H9 (cell line): ENCODE data around the gene VSTM2L. TPM values are rescaled to one million over a fixed set of nuclear protein-coding genes. Genes with fewer than 3 reads are reported as not detected.

Experiments used
- DNase-seq: peaks from one replicate; pipeline ENCODE4 v3.0.0-alpha.2; 2017
- H2AFZ ChIP-seq: one replicate; pipeline ENCODE4 v1.6.1; 2013; ENCODE audit warnings: mild to moderate bottlenecking, low read length, control low read depth, moderate library complexity
- H2AK5ac ChIP-seq: 2 replicates; pipeline ENCODE4 v1.6.1; 2013; ENCODE audit warnings: low read length, control low read depth, mixed read lengths; ENCODE audit not compliant: insufficient read length
- H2BK120ac ChIP-seq: one replicate; pipeline ENCODE4 v1.6.1; 2013; ENCODE audit warnings: low read depth, mild to moderate bottlenecking, low read length, control low read depth, inconsistent platforms; ENCODE audit not compliant: poor library complexity, severe bottlenecking
- H2BK12ac ChIP-seq: 2 replicates; pipeline ENCODE4 v1.6.1; 2013; ENCODE audit warnings: low read length, control low read depth, mixed read lengths, low read depth; ENCODE audit not compliant: insufficient read length
- H2BK15ac ChIP-seq: 2 replicates; pipeline ENCODE4 v1.6.1; 2013; ENCODE audit warnings: low read depth, low read length, control low read depth
- H2BK20ac ChIP-seq: one replicate; pipeline ENCODE4 v1.6.1; 2013; ENCODE audit warnings: low read depth, mild to moderate bottlenecking, low read length, control low read depth, inconsistent platforms; ENCODE audit not compliant: poor library complexity, severe bottlenecking
- H2BK5ac ChIP-seq: 2 replicates; pipeline ENCODE4 v1.6.1; 2013; ENCODE audit warnings: low read length, control low read depth, mixed read lengths; ENCODE audit not compliant: insufficient read length
- H3K14ac ChIP-seq: 2 replicates; pipeline ENCODE4 v1.6.1; 2013; ENCODE audit warnings: low read length, control low read depth; ENCODE audit not compliant: insufficient read depth
- H3K18ac ChIP-seq: 2 replicates; pipeline ENCODE4 v1.6.1; 2013; ENCODE audit warnings: low read depth, mild to moderate bottlenecking, mixed read lengths, low read length, control low read depth; ENCODE audit not compliant: insufficient read length
- H3K23ac ChIP-seq: 2 replicates; pipeline ENCODE4 v1.6.1; 2013; ENCODE audit warnings: low read length, control low read depth, mixed read lengths, low read depth; ENCODE audit not compliant: insufficient read length
- H3K23me2 ChIP-seq: 2 replicates; pipeline ENCODE4 v1.6.1; 2013; ENCODE audit warnings: low read depth, mild to moderate bottlenecking, mixed read lengths, low read length, control low read depth; ENCODE audit not compliant: insufficient read length, poor library complexity, severe bottlenecking
- H3K27ac ChIP-seq: 2 replicates; pipeline ENCODE4 v1.5.1; 2013; ENCODE audit warnings: low read length, control low read depth, mixed read lengths, low read depth; ENCODE audit not compliant: insufficient read length
- H3K27me3 ChIP-seq: 2 replicates; pipeline ENCODE4 v1.6.1; 2013; ENCODE audit warnings: low read length, control low read depth, inconsistent platforms; ENCODE audit not compliant: insufficient read depth
- H3K4ac ChIP-seq: 2 replicates; pipeline ENCODE4 v1.6.1; 2013; ENCODE audit warnings: low read depth, mild to moderate bottlenecking, control low read depth, inconsistent platforms, low read length, moderate library complexity
- H3K4me1 ChIP-seq: 2 replicates; pipeline ENCODE4 v1.6.1; 2013; ENCODE audit warnings: low read length, control low read depth, inconsistent platforms; ENCODE audit not compliant: insufficient read depth
- H3K4me2 ChIP-seq: 2 replicates; pipeline ENCODE4 v1.6.1; 2013; ENCODE audit warnings: low read length, control low read depth, mixed read lengths; ENCODE audit not compliant: insufficient read length, insufficient read depth
- H3K56ac ChIP-seq: 2 replicates; pipeline ENCODE4 v1.6.1; 2013; ENCODE audit warnings: low read depth, mild to moderate bottlenecking, mixed read lengths, low read length, control low read depth; ENCODE audit not compliant: insufficient read length
- H3K79me1 ChIP-seq: 2 replicates; pipeline ENCODE4 v1.6.1; 2013; ENCODE audit warnings: low read depth, mild to moderate bottlenecking, moderate library complexity, low read length, control low read depth, inconsistent platforms; ENCODE audit not compliant: insufficient read depth, poor library complexity, severe bottlenecking
- H3K79me2 ChIP-seq: 2 replicates; pipeline ENCODE4 v1.6.1; 2013; ENCODE audit warnings: low read length, control low read depth, inconsistent platforms; ENCODE audit not compliant: insufficient read depth
- H3K9ac ChIP-seq: 2 replicates; pipeline ENCODE4 v1.6.1; 2013; ENCODE audit warnings: low read length, control low read depth, mixed read lengths; ENCODE audit not compliant: insufficient read length; ENCODE audit errors: extremely low read depth
- H3K9me3 ChIP-seq: one replicate; pipeline ENCODE4 v1.6.1; 2013; ENCODE audit warnings: low read depth, low read length, inconsistent platforms; ENCODE audit not compliant: control insufficient read depth
- H3T11ph ChIP-seq: one replicate; pipeline ENCODE4 v1.6.1; 2013; ENCODE audit warnings: mild to moderate bottlenecking, low read length, control low read depth, inconsistent platforms
- H4K20me1 ChIP-seq: one replicate; pipeline ENCODE4 v1.6.1; 2013; ENCODE audit not compliant: control insufficient read depth, insufficient read length, insufficient read depth
- H4K5ac ChIP-seq: 2 replicates; pipeline ENCODE4 v1.6.1; 2013; ENCODE audit warnings: low read depth, mild to moderate bottlenecking, mixed read lengths, low read length, control low read depth; ENCODE audit not compliant: insufficient read length
- H4K8ac ChIP-seq: replicated peaks from 2 replicates; pipeline ENCODE4 v1.6.1; 2013; ENCODE audit warnings: low read length, control low read depth, mixed read lengths, low read depth; ENCODE audit not compliant: insufficient read length
- H4K91ac ChIP-seq: 2 replicates; pipeline ENCODE4 v1.6.1; 2013; ENCODE audit warnings: low read depth, mild to moderate bottlenecking, moderate library complexity, mixed read lengths, low read length, control low read depth; ENCODE audit not compliant: insufficient read length
- H3K27ac Mint-ChIP-seq, 3 experiments: 2 replicates in 2 of 3; 3 replicates in 1 of 3; pipeline ENCODE4 v1.8.0; 2020 to 2021; ENCODE audit warnings: mixed read lengths in 3 of 3, mild to moderate bottlenecking in 1 of 3, moderate library complexity in 1 of 3
- H3K27me3 Mint-ChIP-seq: 2 replicates; pipeline ENCODE4 v1.8.0; 2021; ENCODE audit warnings: low read depth, mild to moderate bottlenecking, moderate library complexity, mixed read lengths
- H3K36me3 Mint-ChIP-seq, 3 experiments: 2 replicates in 2 of 3; 3 replicates in 1 of 3; pipeline ENCODE4 v1.8.0; 2020 to 2021; ENCODE audit warnings: low read depth in 3 of 3, mixed read lengths in 3 of 3; ENCODE audit not compliant: insufficient read depth in 1 of 3
- H3K4me1 Mint-ChIP-seq, 2 experiments: 2 replicates each; pipeline ENCODE4 v1.8.0; 2020; ENCODE audit warnings: mixed read lengths in 2 of 2
- H3K4me3 Mint-ChIP-seq, 2 experiments: 2 replicates in 1 of 2; 3 replicates in 1 of 2; pipeline ENCODE4 v1.8.0; 2020 to 2021; ENCODE audit warnings: mild to moderate bottlenecking in 2 of 2, mixed read lengths in 2 of 2, moderate library complexity in 1 of 2
- H3K9me3 Mint-ChIP-seq, 2 experiments: 2 replicates in 1 of 2; 3 replicates in 1 of 2; pipeline ENCODE4 v1.8.0; 2020; ENCODE audit warnings: mild to moderate bottlenecking in 2 of 2, mixed read lengths in 2 of 2, moderate library complexity in 1 of 2
- CTCF ChIP-seq: fragments of 200-600 bp; sonication (generic); conservative IDR thresholded peaks from 3 replicates; pipeline ENCODE4 v1.8.0; 2021; ENCODE audit warnings: antibody characterized with exemption, mild to moderate bottlenecking
- WGBS: extraction: QIAGEN DNeasy Blood & Tissue Kit; methylation state at CpG from one replicate; pipeline ENCODE4 v1.1.7; 2013; ENCODE audit warnings: missing lambda C conversion rate, low lambda C conversion rate, mixed read lengths; ENCODE audit not compliant: insufficient read length; ENCODE audit errors: extremely low coverage; 5-methylcytosine and 5-hydroxymethylcytosine counted together
- total RNA-seq: library from RNA; stranded (reverse); gene quantifications from 2 replicates; pipeline ENCODE4 v1.2.1, GENCODE V29; 2021

Gene VSTM2L
- total RNA-seq, 1 experiment from 2014 or later = 2.1 TPM

DNA sequence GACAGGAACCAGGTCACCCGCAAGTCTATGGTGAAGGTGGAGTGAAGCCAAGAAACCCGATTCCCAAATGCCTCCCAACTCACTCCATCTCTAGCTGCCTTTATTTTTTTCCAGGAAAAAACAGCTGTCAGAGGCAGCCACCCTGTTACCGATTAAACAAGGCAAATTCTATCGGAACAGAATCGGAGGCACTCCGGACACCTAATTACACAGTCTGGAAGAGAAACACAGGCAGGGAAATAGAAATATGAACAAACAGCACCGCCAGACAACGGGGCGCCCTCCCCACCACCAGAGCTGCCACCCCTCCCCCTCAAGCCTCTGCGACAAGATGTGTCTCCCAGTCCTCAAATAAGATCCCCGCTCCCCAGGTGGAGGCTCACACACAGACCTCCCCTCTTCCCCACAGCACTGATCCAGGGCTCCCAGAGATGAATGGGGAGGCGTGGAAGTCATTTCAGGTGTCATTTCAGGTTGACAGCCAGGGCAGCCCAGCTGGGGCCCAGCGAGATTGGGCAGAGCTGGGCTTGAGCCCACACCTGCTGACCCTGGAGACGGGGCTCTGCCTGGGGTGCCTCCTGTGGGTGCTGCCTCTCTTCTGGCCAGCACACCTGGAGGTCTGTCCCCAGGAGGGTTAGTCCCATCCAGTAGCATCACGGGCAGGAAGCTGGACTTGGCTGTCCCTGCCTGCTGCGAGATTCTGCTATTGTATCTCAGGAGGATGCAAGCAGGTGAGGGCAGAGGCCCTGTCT lies 19.8 kb upstream of the VSTM2L start:
- no peak overlapping the region for H3K14ac ChIP-seq
- no peaks in the 10 kb centered on the region for H3K9me3 ChIP-seq
- H2BK20ac ChIP-seq = no peak overlapping the region
- H3K23me2 ChIP-seq = no peaks in the 10 kb centered on the region
- no peak overlapping the region for H4K8ac ChIP-seq
- no peaks in the 10 kb centered on the region for H3K79me1 ChIP-seq
- no peak for TF ChIP-seq CTCF
- H3K79me2 ChIP-seq = no peaks in the 10 kb centered on the region
- H4K91ac ChIP-seq = no peak overlapping the region
- H3K9ac ChIP-seq = no peak overlapping the region
- no peak overlapping the region for H3K4ac ChIP-seq
- no peak overlapping the region for H2BK5ac ChIP-seq
- no peak overlapping the region for H2AFZ ChIP-seq
- no peaks in the 10 kb centered on the region for H3K4me1 ChIP-seq
- H3K27ac ChIP-seq = no peak overlapping the region
- WGBS = no CpG with 5 or more reads among the region's 16 CpGs
- no peak overlapping the region for H3K23ac ChIP-seq
- H3K36me3 Mint-ChIP-seq = no peaks in the 10 kb centered on the region; a peak in 1 of 7 replicates
- no peaks in the 10 kb centered on the region for H3K9me3 Mint-ChIP-seq
- H2BK12ac ChIP-seq = no peak overlapping the region
- H2AK5ac ChIP-seq = no peak overlapping the region
- peak overlapping the region in 1 of 3 experiments; percentile 32; a peak in 3 of 7 replicates for H3K27ac Mint-ChIP-seq
- no peaks in the 10 kb centered on the region for H3K27me3 ChIP-seq
- no peak overlapping the region for H2BK120ac ChIP-seq
- no peak overlapping the region for H2BK15ac ChIP-seq
- no peaks in the 10 kb centered on the region for H4K20me1 ChIP-seq
- H3K4me1 Mint-ChIP-seq = peaks cover 6 to 20% of the 10 kb centered on the region in 2 experiments
- H3K4me2 ChIP-seq = no peak overlapping the region
- H3K56ac ChIP-seq = no peak overlapping the region
- DNase-seq = no peak
- no peak overlapping the region for H3T11ph ChIP-seq
- H4K5ac ChIP-seq = no peak overlapping the region
- H3K18ac ChIP-seq = no peak overlapping the region
- H3K27me3 Mint-ChIP-seq = no peaks in the 10 kb centered on the region
- H3K4me3 Mint-ChIP-seq = no peak overlapping the region
